Measurements from ENCODE around the gene DNAJC10.

Gene DNAJC10

DNA sequence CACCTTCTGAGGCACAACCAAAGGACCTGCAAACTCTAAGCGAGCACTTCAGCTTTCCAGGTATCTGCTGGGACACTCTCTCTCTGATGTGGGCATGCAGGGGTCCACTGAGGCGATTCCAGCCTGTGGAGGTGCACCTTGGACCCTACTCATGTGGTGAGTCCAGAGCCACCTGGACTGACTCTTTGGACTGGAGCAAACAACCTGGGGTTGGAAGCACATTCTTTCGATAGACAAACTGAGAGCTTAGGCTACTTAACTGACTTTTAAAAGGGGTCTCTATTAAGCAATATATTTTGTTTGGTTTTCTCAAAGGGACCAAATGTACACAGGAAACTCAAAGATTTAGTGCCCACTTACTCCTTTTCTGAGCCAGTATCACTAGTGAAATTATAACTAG, 98.7 kb downstream of the DNAJC10 start:
- DNase-seq (ENCODE audit: low read depth): no peak
- no peak for TF ChIP-seq POLR2A (IDR thresholded peaks at IDR 0.05; ENCODE audit: extremely low read depth, insufficient read length)
- TF ChIP-seq, protein P1, sequence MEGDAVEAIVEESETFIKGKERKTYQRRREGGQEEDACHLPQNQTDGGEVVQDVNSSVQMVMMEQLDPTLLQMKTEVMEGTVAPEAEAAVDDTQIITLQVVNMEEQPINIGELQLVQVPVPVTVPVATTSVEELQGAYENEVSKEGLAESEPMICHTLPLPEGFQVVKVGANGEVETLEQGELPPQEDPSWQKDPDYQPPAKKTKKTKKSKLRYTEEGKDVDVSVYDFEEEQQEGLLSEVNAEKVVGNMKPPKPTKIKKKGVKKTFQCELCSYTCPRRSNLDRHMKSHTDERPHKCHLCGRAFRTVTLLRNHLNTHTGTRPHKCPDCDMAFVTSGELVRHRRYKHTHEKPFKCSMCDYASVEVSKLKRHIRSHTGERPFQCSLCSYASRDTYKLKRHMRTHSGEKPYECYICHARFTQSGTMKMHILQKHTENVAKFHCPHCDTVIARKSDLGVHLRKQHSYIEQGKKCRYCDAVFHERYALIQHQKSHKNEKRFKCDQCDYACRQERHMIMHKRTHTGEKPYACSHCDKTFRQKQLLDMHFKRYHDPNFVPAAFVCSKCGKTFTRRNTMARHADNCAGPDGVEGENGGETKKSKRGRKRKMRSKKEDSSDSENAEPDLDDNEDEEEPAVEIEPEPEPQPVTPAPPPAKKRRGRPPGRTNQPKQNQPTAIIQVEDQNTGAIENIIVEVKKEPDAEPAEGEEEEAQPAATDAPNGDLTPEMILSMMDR (IDR thresholded peaks at IDR 0.05; ENCODE audit: low read depth, low read length): no peak
- TF ChIP-seq, protein P2, sequence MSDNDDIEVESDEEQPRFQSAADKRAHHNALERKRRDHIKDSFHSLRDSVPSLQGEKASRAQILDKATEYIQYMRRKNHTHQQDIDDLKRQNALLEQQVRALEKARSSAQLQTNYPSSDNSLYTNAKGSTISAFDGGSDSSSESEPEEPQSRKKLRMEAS (IDR thresholded peaks at IDR 0.05; ENCODE audit: low read depth, low read length): no peak
- no peak for TF ChIP-seq MYC (IDR thresholded peaks at IDR 0.05; ENCODE audit: low read depth, low read length)

DNA sequence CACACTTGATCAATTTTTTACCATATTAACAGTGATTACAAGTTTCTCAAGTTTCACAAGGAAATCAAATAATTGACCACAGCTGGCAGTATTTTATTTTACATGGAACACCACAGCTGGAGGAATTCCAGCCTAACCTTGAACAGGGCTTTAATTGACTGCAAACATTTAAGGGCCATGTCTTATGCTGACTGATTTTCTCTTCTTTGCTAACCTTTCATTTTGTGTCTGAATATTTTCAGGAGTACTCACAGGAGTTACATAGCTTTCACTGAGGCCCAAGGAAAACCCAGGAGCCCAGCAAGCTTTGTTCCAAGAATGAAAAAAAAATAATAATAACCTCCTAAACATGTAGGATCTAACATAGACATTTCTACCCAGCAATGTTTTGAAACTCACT, 100.8 kb downstream of the DNAJC10 start:
- DNase-seq (ENCODE audit: low read depth): no peak
- H3K4me3 ChIP-seq (ENCODE audit: low read depth, low read length): no peak overlapping the region
- no peak for TF ChIP-seq MYC (IDR thresholded peaks at IDR 0.05; ENCODE audit: low read depth, low read length)
- TF ChIP-seq, protein P2 (IDR thresholded peaks at IDR 0.05; ENCODE audit: low read depth, low read length): no peak
- no peak for TF ChIP-seq POLR2A (IDR thresholded peaks at IDR 0.05; ENCODE audit: extremely low read depth, insufficient read length)
- TF ChIP-seq, protein P1 (IDR thresholded peaks at IDR 0.05; ENCODE audit: low read depth, low read length): no peak

More for the DNA sequence above, 98.7 kb downstream of the DNAJC10 start:
- no peak overlapping the region for H3K4me3 ChIP-seq (ENCODE audit: low read depth, low read length)

DNA sequence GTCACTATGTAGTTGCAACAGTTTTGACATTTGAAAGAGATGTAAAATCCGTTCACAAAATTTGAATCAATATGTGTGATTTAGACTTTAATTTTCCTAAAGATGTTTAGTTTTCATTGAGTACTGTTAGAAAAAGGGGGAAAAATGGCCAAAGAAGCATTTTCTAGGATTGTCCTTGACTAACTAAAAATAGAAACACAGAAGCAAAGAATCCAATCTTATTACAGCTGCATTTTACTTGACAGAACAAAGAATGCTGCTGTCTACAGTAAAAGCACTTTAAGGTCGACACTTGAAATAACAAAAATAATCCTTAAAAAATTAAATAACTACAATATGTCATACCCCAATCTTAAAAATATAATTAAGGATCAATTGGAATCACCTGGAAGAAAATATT, 101.5 kb downstream of the DNAJC10 start:
- TF ChIP-seq, protein P2 (IDR thresholded peaks at IDR 0.05; ENCODE audit: low read depth, low read length): no peak
- TF ChIP-seq, protein P1 (IDR thresholded peaks at IDR 0.05; ENCODE audit: low read depth, low read length): no peak
- TF ChIP-seq MYC (IDR thresholded peaks at IDR 0.05; ENCODE audit: low read depth, low read length) (no peak), POLR2A (IDR thresholded peaks at IDR 0.05; ENCODE audit: extremely low read depth, insufficient read length) (no peak)
- no peak for DNase-seq (ENCODE audit: low read depth)
- no peak overlapping the region for H3K4me3 ChIP-seq (ENCODE audit: low read depth, low read length)

DNA sequence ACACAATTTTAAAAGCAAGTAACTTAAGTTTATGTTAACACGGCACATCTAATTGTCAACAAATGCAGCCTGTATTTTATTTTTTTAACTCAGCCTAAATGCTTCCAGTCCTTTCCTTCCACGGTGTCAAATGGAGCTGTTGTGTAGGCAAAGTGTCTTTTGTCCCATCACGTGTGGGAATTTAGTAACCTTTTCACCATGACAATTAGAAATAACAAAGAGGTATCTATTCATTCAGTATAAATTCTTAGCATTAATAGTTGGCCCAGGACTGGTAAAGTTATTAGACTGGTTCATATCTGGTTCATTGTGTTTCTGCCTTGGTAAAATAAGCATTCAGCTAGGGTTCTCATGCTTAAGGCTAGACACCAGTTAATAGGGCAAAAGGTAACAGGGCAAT, 102.4 kb downstream of the DNAJC10 start:
- no peak overlapping the region for H3K4me3 ChIP-seq (ENCODE audit: low read depth, low read length)
- no peak for DNase-seq (ENCODE audit: low read depth)
- TF ChIP-seq, protein P2 (IDR thresholded peaks at IDR 0.05; ENCODE audit: low read depth, low read length): no peak
- TF ChIP-seq POLR2A (IDR thresholded peaks at IDR 0.05; ENCODE audit: extremely low read depth, insufficient read length) (no peak), MYC (IDR thresholded peaks at IDR 0.05; ENCODE audit: low read depth, low read length) (no peak)
- TF ChIP-seq, protein P1 (IDR thresholded peaks at IDR 0.05; ENCODE audit: low read depth, low read length): no peak

DNA sequence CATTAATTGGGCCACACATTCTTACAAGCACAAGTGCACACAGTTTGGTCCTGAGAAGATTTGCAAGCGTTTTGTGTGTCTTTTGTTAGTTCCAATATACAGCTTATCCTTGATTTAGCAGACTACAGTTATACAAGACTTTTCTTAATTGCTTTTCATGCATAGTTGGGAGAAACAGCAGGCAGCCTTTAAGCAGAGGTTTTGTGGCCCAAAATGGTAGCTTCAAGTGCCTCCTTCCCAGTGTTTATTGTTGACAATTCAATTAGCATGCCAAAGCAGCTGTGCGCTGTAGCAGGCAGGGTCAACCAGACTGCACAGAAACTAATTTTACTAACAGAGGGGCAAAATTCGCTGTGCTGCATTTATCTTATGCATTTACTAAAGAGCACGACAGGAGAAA, 102.9 kb downstream of the DNAJC10 start:
- no peak for DNase-seq (ENCODE audit: low read depth)
- TF ChIP-seq, protein P1 (IDR thresholded peaks at IDR 0.05; ENCODE audit: low read depth, low read length): no peak
- TF ChIP-seq, protein P2 (IDR thresholded peaks at IDR 0.05; ENCODE audit: low read depth, low read length): no peak
- TF ChIP-seq POLR2A (IDR thresholded peaks at IDR 0.05; ENCODE audit: extremely low read depth, insufficient read length) (no peak), MYC (IDR thresholded peaks at IDR 0.05; ENCODE audit: low read depth, low read length) (no peak)
- H3K4me3 ChIP-seq (ENCODE audit: low read depth, low read length): no peak overlapping the region
